Tibial artery (tissue), 4 donors: Measurements from ENCODE around the gene CR2.

Source experiments
- DNase-seq, 2 donors: peaks; one replicate each; pipeline ENCODE4 v3.0.0-alpha.2; 2019
- H3K27ac ChIP-seq, 2 donors: fragments of 200-600 bp; sonication (generic) in 1 of 2; 1 replicate in 1 of 2; 2 replicates in 1 of 2; pipeline ENCODE4 v1.5.1; 2018 to 2019; ENCODE audit warnings: mild to moderate bottlenecking in 1 of 2
- H3K27me3 ChIP-seq, 2 donors: fragments of 200-600 bp; sonication (generic) in 1 of 2; one replicate each; pipeline versions ENCODE4 v1.5.1 to v1.6.0; 2016 to 2019
- H3K36me3 ChIP-seq, 3 donors: fragments of 200-600 bp; sonication (generic) in 2 of 3; one replicate each; pipeline ENCODE4 v1.5.1; 2016 to 2019; ENCODE audit warnings: mild to moderate bottlenecking in 2 of 3
- H3K4me1 ChIP-seq, 4 donors: fragments of 200-600 bp; sonication (generic) in 2 of 4; 1 replicate in 3 of 4; 2 replicates in 1 of 4; pipeline ENCODE4 v1.5.1; 2016 to 2019
- H3K4me3 ChIP-seq, 2 donors: fragments of 200-600 bp; sonication (generic) in 1 of 2; 1 replicate in 1 of 2; 2 replicates in 1 of 2; pipeline ENCODE4 v1.5.1; 2018 to 2019; ENCODE audit warnings: mild to moderate bottlenecking in 2 of 2
- H3K9me3 ChIP-seq, 3 donors: fragments of 200-600 bp; sonication (generic) in 1 of 3; one replicate each; pipeline ENCODE4 v1.5.1; 2016 to 2019
- CTCF ChIP-seq, 2 experiments: fragments of 200-600 bp in 1 of 2; fragments of 450-650 bp in 1 of 2; IDR thresholded peaks; one replicate each; pipeline ENCODE4 v1.5.1; 2017 to 2019; ENCODE audit warnings: antibody characterized with exemption in 2 of 2, mild to moderate bottlenecking in 1 of 2, moderate library complexity in 1 of 2
- intact Hi-C: fragments of 100-400 bp; cut with DNase I; formaldehyde crosslinking; loops from one replicate; pipeline ENCODE4 v1.15.0; 2023; ENCODE audit warnings: low total_unique reads

The CR2 gene

GRCh38 chr1:207414606-207415108, 39.5 kb upstream of the CR2 start:
- Histone ChIP-seq H3K9me3 (peaks cover 0 to 2% (median 0%) of the 10 kb centered on the region in 3 donors), H3K27ac (no peak overlapping the region), H3K36me3 (no peaks in the 10 kb centered on the region), H3K4me3 (no peak overlapping the region), H3K4me1 (no peaks in the 10 kb centered on the region), H3K27me3 (no peaks in the 10 kb centered on the region)
- no peak for DNase-seq
- TF ChIP-seq CTCF (IDR thresholded peaks at IDR 0.05) = no peak
- intact Hi-C loops = no loop called here

GRCh38 chr1:207417076-207417475, 37.1 kb upstream of the CR2 start:
- Histone ChIP-seq H3K36me3 (no peaks in the 10 kb centered on the region), H3K9me3 (peaks cover 0 to 8% (median 0%) of the 10 kb centered on the region in 3 donors), H3K27ac (no peak overlapping the region), H3K27me3 (no peaks in the 10 kb centered on the region), H3K4me1 (no peaks in the 10 kb centered on the region), H3K4me3 (no peak overlapping the region)
- intact Hi-C loops = no loop called here
- no peak for TF ChIP-seq CTCF (IDR thresholded peaks at IDR 0.05)
- no peak for DNase-seq

GRCh38 chr1:207418351-207418750, 35.8 kb upstream of the CR2 start:
- Histone ChIP-seq H3K4me3 (no peak overlapping the region), H3K9me3 (peaks cover 0 to 8% (median 0%) of the 10 kb centered on the region in 3 donors), H3K4me1 (no peaks in the 10 kb centered on the region), H3K27ac (no peak overlapping the region), H3K27me3 (no peaks in the 10 kb centered on the region), H3K36me3 (no peaks in the 10 kb centered on the region)
- no peak for TF ChIP-seq CTCF (IDR thresholded peaks at IDR 0.05)
- intact Hi-C loops = no loop called here
- no peak for DNase-seq

GRCh38 chr1:207420109-207420508, 34.0 kb upstream of the CR2 start:
- no peaks in the 10 kb centered on the region for H3K27me3 ChIP-seq
- peaks cover 0 to 8% (median 0%) of the 10 kb centered on the region in 3 donors for H3K9me3 ChIP-seq
- intact Hi-C loops = no loop called here

GRCh38 chr1:207421078-207421477, 33.0 kb upstream of the CR2 start:
- Histone ChIP-seq H3K4me1 (no peaks in the 10 kb centered on the region), H3K27me3 (no peaks in the 10 kb centered on the region), H3K4me3 (no peak overlapping the region), H3K36me3 (no peaks in the 10 kb centered on the region), H3K27ac (no peak overlapping the region), H3K9me3 (peaks cover 0 to 8% (median 0%) of the 10 kb centered on the region in 3 donors)
- DNase-seq = no peak
- TF ChIP-seq CTCF (IDR thresholded peaks at IDR 0.05) = no peak
- intact Hi-C loops = no loop called here

More at GRCh38 chr1:207420109-207420508, 34.0 kb upstream of the CR2 start:
- TF ChIP-seq CTCF (IDR thresholded peaks at IDR 0.05) = no peak
- DNase-seq = no peak
- Histone ChIP-seq H3K4me3 (no peak overlapping the region), H3K36me3 (no peaks in the 10 kb centered on the region), H3K27ac (no peak overlapping the region), H3K4me1 (no peaks in the 10 kb centered on the region)
